GM12875 (cell line): Measurements from ENCODE around the gene NHS.

ENCODE experiments used
- H3K4me3 ChIP-seq: one replicate; pipeline ENCODE4 v1.5.1; 2011; ENCODE audit warnings: low read depth, low read length, control low read depth
- TF ChIP-seq, protein P1 (sequence below): IDR thresholded peaks from 2 replicates; pipeline ENCODE4 v1.5.1; 2011; ENCODE audit warnings: low read depth, mild to moderate bottlenecking, control low read depth, inconsistent platforms, low read length, moderate library complexity, borderline replicate concordance; ENCODE audit not compliant: insufficient read depth

NHS gene

DNA sequence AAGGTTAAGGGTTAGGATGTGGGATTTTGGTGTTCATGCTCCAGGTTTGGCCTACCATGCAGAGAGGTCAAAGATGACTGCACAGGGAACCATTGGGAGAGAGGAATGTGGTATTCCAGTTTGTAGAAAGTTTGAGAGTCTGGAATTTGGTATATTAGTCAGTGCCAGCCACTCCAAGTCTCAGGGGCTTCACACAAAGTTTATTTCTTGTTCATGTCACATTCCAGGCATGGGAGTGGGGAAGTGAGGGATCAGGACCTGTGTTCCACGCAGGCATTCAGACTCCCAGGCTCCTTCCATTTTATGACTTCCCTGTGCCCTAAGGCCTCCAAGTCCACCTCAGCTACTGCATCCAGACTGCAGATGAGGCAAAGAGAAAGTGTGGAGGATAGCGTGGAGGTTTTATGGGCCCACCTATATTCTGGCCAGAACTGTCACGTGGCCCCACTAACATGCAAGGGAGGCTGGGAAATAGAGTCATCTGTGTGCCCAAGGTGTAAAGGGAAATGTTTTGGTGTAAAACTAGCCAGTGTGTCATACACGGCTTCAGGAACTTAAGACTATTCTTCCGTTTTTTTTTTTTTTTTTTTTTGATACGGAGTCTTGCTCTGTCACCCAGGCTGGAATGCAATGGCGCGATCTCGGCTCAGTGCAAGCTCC lies 221.7 kb downstream of the NHS start:
- TF ChIP-seq, protein P1, sequence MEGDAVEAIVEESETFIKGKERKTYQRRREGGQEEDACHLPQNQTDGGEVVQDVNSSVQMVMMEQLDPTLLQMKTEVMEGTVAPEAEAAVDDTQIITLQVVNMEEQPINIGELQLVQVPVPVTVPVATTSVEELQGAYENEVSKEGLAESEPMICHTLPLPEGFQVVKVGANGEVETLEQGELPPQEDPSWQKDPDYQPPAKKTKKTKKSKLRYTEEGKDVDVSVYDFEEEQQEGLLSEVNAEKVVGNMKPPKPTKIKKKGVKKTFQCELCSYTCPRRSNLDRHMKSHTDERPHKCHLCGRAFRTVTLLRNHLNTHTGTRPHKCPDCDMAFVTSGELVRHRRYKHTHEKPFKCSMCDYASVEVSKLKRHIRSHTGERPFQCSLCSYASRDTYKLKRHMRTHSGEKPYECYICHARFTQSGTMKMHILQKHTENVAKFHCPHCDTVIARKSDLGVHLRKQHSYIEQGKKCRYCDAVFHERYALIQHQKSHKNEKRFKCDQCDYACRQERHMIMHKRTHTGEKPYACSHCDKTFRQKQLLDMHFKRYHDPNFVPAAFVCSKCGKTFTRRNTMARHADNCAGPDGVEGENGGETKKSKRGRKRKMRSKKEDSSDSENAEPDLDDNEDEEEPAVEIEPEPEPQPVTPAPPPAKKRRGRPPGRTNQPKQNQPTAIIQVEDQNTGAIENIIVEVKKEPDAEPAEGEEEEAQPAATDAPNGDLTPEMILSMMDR, result no peak
- no peak overlapping the region for H3K4me3 ChIP-seq

- H3K4me3 ChIP-seq, result no peak overlapping the region
- TF ChIP-seq, protein P1, result no peak
Observed at GRCh38 chrX:17597327-17597726, 222.3 kb downstream of the NHS start.

- TF ChIP-seq, protein P1, result no peak
- no peak overlapping the region for H3K4me3 ChIP-seq
Observed at GRCh38 chrX:17597836-17598439, 222.9 kb downstream of the NHS start.

DNA sequence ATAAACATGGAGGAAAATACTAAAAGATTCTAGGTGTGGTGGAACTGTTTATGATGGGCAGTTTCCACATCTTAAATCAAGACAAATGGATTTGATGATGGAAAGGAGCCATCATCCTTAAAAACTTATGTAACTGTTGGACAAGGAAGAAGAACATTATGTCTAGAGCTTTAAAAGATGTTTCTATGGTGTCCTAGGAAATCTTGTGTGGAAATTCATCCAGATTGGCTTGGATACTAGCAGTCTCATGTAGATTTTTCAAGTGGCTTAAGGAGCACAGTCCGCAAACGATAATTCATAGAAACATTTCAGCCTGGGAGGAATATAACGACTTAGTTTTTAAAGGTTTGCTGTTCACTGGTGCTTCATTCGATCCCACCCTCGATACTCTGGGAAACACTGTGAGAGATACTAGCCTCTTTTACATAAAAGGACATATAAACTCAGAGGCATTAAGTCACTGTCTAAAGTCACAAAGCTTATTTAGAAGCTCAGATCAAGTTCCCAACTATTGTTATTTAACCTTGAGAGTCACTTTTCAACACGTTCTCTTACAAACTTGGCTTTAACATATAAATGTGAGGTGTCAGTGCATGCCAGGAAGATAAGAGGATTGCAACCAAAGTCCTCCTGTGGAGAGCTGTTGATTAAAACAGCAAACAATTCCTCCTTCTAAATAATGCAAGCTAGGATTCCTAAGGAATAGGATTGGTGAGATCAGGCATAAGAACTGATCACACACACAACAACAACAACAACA lies 226.6 kb downstream of the NHS start:
- no peak overlapping the region for H3K4me3 ChIP-seq
- TF ChIP-seq, protein P1, result no peak

GRCh38 chrX:17602245-17602644 lies 227.2 kb downstream of the NHS start:
- no peak overlapping the region for H3K4me3 ChIP-seq
- TF ChIP-seq, protein P1, result no peak

DNA sequence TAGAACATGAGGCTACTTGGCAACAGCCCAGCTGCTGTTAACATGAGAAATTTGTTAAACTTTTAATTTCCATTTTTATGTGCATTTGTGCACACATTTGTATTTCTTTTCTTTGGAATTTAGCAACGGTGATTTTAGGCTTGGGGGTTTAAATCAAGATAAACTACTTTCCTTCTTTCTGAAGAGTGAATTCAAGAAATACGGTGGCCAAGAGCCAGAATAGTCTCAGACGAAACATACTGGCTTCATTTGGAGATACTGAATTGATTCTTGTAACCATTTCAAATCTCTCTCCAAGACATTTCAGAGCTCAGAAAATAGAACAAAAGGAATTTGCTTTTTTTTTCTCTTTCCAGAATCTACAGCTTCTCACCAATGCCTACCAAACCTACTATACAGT lies 228.2 kb downstream of the NHS start:
- no peak overlapping the region for H3K4me3 ChIP-seq
- TF ChIP-seq, protein P1, result no peak
